KMS-11 (cell line): ENCODE results near the gene DNAJA2.

Source experiments
- H2AFZ ChIP-seq: fragments of 200-600 bp; sonication (generic); 2 replicates; pipeline ENCODE4 v1.6.1; 2016; ENCODE audit warnings: antibody characterized with exemption, mixed run types, low read depth
- H3K27ac ChIP-seq: fragments of 200-600 bp; sonication (generic); 2 replicates; pipeline ENCODE4 v1.6.1; 2016; ENCODE audit warnings: mild to moderate bottlenecking, mixed run types
- H3K27me3 ChIP-seq: fragments of 200-600 bp; sonication (generic); 2 replicates; pipeline ENCODE4 v1.6.1; 2017; ENCODE audit warnings: mild to moderate bottlenecking, low read depth, mixed run types, moderate library complexity; ENCODE audit not compliant: insufficient read depth
- H3K36me3 ChIP-seq: fragments of 200-600 bp; sonication (generic); 2 replicates; pipeline ENCODE4 v1.6.1; 2017; ENCODE audit warnings: mild to moderate bottlenecking, mixed run types; ENCODE audit not compliant: insufficient read depth
- H3K4me1 ChIP-seq: fragments of 200-600 bp; sonication (generic); 2 replicates; pipeline ENCODE4 v1.6.1; 2016; ENCODE audit warnings: mild to moderate bottlenecking, low read depth, mixed run types; ENCODE audit not compliant: poor library complexity, severe bottlenecking
- H3K4me2 ChIP-seq: fragments of 200-600 bp; sonication (generic); 2 replicates; pipeline ENCODE4 v1.7.0; 2016; ENCODE audit warnings: mild to moderate bottlenecking, mixed run types
- H3K4me3 ChIP-seq: fragments of 200-600 bp; sonication (generic); IDR thresholded peaks from 2 replicates; pipeline ENCODE4 v1.6.1; 2017; ENCODE audit warnings: low read depth, low read length, mixed read lengths; ENCODE audit not compliant: insufficient read depth
- H3K79me2 ChIP-seq: fragments of 200-600 bp; sonication (generic); 2 replicates; pipeline ENCODE4 v1.6.1; 2016; ENCODE audit warnings: low read depth, mixed run types; ENCODE audit not compliant: insufficient read depth
- H3K9ac ChIP-seq: fragments of 200-600 bp; sonication (generic); 2 replicates; pipeline ENCODE4 v1.6.1; 2016; ENCODE audit warnings: mild to moderate bottlenecking, mixed run types
- H4K20me1 ChIP-seq: fragments of 200-600 bp; sonication (generic); 2 replicates; pipeline ENCODE4 v1.6.1; 2016; ENCODE audit warnings: mild to moderate bottlenecking, mixed run types; ENCODE audit not compliant: insufficient read depth
- CTCF ChIP-seq: fragments of 200-600 bp; sonication (generic); conservative IDR thresholded peaks from 2 replicates; pipeline ENCODE4 v1.6.1; 2017; ENCODE audit warnings: low read depth, mild to moderate bottlenecking, antibody characterized with exemption, low read length, moderate library complexity, mixed read lengths

DNAJA2 gene

GRCh38 chr16:46908540-46909372 lies 64.7 kb downstream of the DNAJA2 start:
- Histone ChIP-seq H2AFZ (no peak overlapping the region), H3K4me3 (no peak overlapping the region), H3K9ac (no peak overlapping the region), H3K27ac (no peak overlapping the region), H3K27me3 (no peaks in the 10 kb centered on the region), H4K20me1 (no peaks in the 10 kb centered on the region), H3K4me2 (no peak overlapping the region), H3K79me2 (no peaks in the 10 kb centered on the region), H3K4me1 (no peaks in the 10 kb centered on the region), H3K36me3 (no peaks in the 10 kb centered on the region)
- peak; percentile 78 for TF ChIP-seq CTCF

- Histone ChIP-seq H3K36me3 (no peaks in the 10 kb centered on the region), H3K4me3 (no peak overlapping the region), H3K4me2 (no peak overlapping the region), H2AFZ (no peak overlapping the region), H3K79me2 (no peaks in the 10 kb centered on the region), H3K27ac (no peak overlapping the region), H3K4me1 (no peaks in the 10 kb centered on the region), H3K9ac (no peak overlapping the region), H3K27me3 (no peaks in the 10 kb centered on the region), H4K20me1 (no peaks in the 10 kb centered on the region)
- no peak for TF ChIP-seq CTCF
Measured at GRCh38 chr16:46907061-46907774, 66.3 kb downstream of the DNAJA2 start.

GRCh38 chr16:46906360-46907060 lies 67.0 kb downstream of the DNAJA2 start:
- TF ChIP-seq CTCF: no peak
- H3K4me3 ChIP-seq: no peak overlapping the region
- no peaks in the 10 kb centered on the region for H3K27me3 ChIP-seq
- no peak overlapping the region for H3K4me2 ChIP-seq
- no peaks in the 10 kb centered on the region for H3K4me1 ChIP-seq
- H3K79me2 ChIP-seq: no peaks in the 10 kb centered on the region
- H3K9ac ChIP-seq: no peak overlapping the region
- no peak overlapping the region for H3K27ac ChIP-seq
- no peaks in the 10 kb centered on the region for H3K36me3 ChIP-seq
- H4K20me1 ChIP-seq: no peaks in the 10 kb centered on the region
- H2AFZ ChIP-seq: no peak overlapping the region
